GM21576 (cell line): ENCODE measurements around the gene NEUROD6.

Experiments used
- ATAC-seq: cut with Tn5 transposase; IDR thresholded peaks from one replicate; pipeline ENCODE4 v1.9.1; 2021; ENCODE audit warnings: mild to moderate bottlenecking, moderate library complexity; ENCODE audit not compliant: unreplicated experiment

The NEUROD6 gene

GRCh38 chr7:31335161-31335856 is 5.2 kb downstream of the NEUROD6 start:
- ATAC-seq, result no peak

GRCh38 chr7:31333291-31333690 is 7.2 kb downstream of the NEUROD6 start:
- ATAC-seq, result no peak

GRCh38 chr7:31327071-31327470 is 13.5 kb downstream of the NEUROD6 start:
- no peak for ATAC-seq

- no peak for ATAC-seq
These were observed 14.1 kb downstream of the NEUROD6 start for GRCh38 chr7:31326416-31326815.

- ATAC-seq, result no peak
These were observed 17.4 kb downstream of the NEUROD6 start for GRCh38 chr7:31323101-31323500.

GRCh38 chr7:31320675-31321074 is 19.9 kb downstream of the NEUROD6 start:
- no peak for ATAC-seq

- no peak for ATAC-seq
These were observed 22.2 kb downstream of the NEUROD6 start for GRCh38 chr7:31318313-31318712.

- ATAC-seq, result no peak
These were observed 23.6 kb downstream of the NEUROD6 start for GRCh38 chr7:31316876-31317275.

- ATAC-seq, result no peak
These were observed 24.8 kb downstream of the NEUROD6 start for GRCh38 chr7:31315758-31316157.

GRCh38 chr7:31314781-31315180 is 25.7 kb downstream of the NEUROD6 start:
- ATAC-seq, result no peak

- no peak for ATAC-seq
These were observed 27.6 kb downstream of the NEUROD6 start for GRCh38 chr7:31312889-31313288.

- no peak for ATAC-seq
These were observed 29.0 kb downstream of the NEUROD6 start for GRCh38 chr7:31311552-31311951.

GRCh38 chr7:31310321-31310935 is 30.1 kb downstream of the NEUROD6 start:
- no peak for ATAC-seq

- ATAC-seq, result no peak
These were observed 31.1 kb downstream of the NEUROD6 start for GRCh38 chr7:31309407-31309806.

GRCh38 chr7:31308652-31309051 is 31.9 kb downstream of the NEUROD6 start:
- ATAC-seq, result no peak

- ATAC-seq, result no peak
These were observed 32.6 kb downstream of the NEUROD6 start for GRCh38 chr7:31307972-31308371.

- no peak for ATAC-seq
These were observed 35.3 kb downstream of the NEUROD6 start for GRCh38 chr7:31305260-31305659.

- ATAC-seq, result no peak
These were observed 36.1 kb downstream of the NEUROD6 start for GRCh38 chr7:31304446-31304845.

GRCh38 chr7:31302356-31302755 is 38.2 kb downstream of the NEUROD6 start:
- no peak for ATAC-seq

GRCh38 chr7:31299336-31299735 is 41.2 kb downstream of the NEUROD6 start:
- no peak for ATAC-seq

- no peak for ATAC-seq
These were observed 49.9 kb downstream of the NEUROD6 start for GRCh38 chr7:31290601-31291000.
